Right hindlimb (tissue), 1 donor: ENCODE measurements around the gene CLK4.

Experiments used
- DNase-seq: peaks from one replicate; pipeline ENCODE4 v3.0.0-alpha.2; 2018

The CLK4 gene

DNA sequence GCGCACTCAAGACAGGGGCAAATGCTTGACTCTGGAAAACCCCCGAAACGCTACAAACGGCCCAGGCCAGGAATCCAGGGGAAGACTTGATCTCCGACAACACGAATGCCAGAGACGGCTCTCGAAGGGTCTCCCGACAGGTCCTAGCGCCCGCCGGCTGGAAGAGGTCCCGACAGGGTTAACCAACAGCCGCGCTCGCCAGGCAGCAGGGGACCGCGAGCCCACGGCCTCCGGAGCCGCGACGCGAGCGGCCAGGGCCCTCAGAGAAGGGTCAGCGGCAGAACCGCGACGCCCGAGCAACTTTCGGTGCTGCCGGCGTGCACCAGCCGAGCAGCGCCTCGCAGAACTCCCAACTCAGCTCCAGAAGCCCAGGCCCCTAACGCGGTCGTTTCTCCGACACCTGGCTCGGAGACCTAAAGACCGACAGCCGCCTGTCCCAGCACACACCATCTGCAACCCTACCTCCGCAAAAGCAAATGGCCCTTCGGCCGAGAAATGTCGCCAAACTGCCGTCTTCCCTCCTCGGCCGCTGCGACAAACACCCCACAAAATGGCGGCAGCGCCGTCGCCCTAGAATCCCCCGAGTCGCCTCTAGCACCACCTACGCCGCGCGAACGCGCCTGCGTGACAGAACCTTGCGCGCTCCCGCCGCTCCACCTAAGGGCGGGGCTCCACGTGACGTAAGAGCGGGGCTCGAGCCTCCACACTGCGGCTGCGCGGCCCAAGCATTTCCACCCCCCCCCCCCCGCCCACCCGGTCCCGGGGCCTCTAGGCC lies at the start of gene CLK4:
Gene CLK4 (minus strand): TSS at position 567 of the 775 bp plus-strand sequence. CDS start 3,634 bp downstream, outside the sequence.
- DNase-seq, result peak; percentile 97

DNA sequence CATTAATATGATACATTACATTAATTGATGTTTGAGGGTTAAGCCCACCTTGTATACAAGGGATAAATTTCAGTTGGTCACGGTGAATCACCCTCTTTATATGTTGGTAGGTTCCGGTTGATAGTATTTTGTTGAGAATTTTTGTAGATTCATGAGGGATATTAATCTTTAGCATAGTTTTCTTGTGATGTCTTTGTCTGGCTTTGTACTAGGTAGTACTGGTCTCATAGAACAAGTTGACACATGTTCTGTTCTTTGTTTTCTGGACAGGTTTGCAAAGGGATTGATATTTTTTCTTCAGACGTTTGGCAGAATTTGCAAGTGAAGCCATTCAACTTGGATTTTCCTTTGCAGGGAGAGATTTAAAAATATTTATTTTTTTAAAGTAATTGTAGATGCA lies 49.1 kb upstream of the CLK4 start:
- no peak for DNase-seq

DNA sequence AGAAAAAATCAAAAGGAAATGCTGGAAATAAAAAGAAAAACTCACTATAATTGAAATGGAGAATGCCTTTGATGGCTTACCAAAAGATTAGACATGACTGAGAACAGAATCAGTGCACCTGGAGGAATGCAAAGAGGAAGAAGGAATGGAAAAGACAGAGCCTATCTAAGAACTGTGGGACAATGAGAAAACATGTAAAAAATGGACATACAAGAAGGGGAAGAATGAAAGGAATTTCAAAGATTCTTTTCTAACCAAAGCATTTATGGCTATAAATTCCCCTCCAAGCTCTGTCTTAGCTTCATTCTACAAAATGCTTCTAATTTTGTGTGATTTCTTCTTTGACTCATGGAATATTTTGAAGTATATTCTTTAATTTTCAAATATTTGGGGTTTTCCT lies 47.5 kb upstream of the CLK4 start:
- no peak for DNase-seq

DNA sequence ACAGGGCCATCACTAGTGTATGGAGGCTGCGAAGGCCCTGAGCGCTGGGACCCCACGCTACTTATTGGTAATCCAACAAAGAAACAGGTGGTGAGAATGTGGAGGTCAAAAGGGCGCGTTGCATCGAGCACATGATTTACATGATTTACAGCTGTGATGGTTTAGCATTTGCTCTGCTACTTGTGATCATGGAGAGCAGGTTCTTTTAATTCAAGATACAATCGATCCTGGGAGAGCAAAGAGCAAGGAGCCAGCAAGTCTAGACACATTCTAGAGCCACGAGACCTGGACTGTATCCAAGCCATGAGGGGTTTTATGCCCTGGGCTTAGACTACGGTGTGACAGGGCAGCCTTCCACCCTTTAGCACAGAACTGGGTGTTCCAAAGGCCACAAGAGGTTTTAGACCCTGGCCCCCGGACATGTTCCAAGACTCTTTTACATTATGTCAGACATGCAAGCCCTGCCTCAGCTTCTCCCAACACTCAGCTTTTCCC lies 47.0 kb upstream of the CLK4 start:
- no peak for DNase-seq

DNA sequence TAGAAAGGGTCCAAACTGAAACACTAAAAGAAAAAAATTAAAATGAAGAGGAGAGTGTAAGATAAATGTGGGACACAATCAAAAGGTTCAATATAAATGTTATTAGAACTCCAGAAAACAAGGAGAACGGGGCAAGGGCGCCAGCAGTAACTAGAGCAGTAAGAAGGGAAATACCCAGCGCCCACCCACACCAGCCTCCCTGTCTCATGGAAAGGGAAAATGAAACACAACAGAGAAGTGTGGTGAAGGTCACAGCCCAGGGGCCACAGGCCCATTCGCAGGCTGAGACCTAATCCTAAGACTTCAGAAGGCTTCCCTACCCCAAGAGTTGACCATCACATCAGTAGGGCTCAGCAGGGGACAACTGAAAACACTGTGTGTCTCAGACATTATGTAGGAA lies 45.8 kb upstream of the CLK4 start:
- no peak for DNase-seq

DNA sequence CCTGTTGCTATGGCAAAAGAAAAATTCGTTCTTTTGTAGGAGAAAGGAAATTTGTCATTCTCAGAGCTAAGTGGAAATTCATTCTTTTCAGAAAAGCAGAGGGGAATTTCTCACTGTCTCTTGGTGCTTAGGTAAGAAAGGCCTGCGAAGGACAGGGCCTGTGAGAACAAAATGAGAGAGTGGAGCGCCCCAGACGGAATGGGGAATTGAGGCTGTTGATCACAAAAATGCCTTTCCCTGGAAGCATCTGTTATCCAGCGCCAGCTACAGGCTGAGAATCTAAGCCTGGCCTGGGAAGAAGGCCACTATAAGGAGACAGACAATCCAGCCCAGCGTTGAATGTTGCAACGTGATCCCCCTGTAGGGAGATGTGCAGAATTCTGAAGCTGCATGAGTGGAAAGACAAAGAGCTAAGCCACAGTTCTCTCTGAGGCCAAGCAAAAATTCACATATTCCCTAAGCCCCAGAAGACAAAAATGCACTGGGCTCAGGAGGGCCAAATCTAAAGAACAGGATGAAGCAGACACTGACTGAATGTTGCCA lies 44.8 kb upstream of the CLK4 start:
- peak; percentile 27 for DNase-seq

DNA sequence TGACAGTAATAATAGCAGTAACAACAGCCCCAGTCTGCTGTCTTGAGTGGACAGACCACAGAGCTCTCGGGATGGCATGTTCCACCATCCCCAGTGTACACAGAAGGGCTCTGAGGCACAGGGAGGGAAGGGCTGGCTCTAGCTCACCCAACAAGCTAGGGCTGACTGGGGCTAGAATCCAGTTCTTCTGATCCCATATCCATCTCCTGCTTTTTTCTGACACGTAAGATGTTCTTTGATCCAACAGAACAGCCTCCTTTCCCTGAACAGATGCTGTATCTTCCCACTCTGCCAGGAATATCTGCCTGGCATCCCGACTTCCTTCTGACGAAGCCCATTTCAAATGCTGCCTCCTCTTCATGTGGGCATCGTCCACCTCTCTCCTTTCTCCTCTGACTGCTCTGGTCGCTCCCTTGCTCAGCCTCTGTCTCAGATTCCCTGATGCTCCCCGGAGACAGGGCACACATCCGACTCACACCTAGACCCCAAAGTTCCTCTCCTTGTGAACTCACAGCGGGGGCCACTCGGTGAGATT lies 43.6 kb upstream of the CLK4 start:
- DNase-seq, result no peak

DNA sequence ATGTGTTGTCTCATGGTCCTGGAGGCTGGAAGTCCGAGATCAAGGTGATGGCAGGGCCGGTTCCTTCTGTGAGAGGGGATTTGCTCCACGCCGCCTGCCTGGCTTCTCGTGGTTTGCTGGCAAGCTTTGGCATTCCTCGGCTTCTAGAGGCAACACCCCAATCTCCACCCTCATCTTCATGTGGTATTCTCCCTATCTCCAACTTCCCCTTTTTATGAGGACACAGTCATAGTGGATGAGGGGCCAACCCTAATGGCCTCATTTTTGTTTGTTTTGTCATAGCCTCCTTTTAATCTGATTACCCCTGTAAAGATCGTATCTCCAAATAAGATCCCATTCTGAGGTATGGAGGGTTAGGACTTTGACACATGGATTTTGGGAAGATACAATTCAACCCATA lies 41.7 kb upstream of the CLK4 start:
- no peak for DNase-seq

DNA sequence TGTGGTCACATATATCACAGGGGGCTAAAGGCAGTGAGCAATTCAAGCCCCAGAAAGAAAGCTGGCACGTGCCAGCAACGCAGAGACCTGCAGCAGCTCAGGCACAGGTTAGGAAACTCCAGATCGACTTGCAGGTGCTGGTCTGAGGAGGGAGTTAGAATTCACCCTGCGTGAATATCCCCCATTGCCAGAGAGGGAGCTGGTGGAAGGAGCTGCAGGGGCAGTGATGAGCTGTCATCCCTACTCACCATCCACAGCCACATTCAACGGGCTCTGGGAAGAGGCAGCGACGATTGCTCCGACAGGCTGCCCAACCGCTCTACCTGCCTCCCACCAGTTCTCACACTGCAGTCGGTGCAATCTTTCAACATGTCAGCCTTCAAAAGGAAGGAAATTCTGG lies 40.8 kb upstream of the CLK4 start:
- DNase-seq, result no peak

DNA sequence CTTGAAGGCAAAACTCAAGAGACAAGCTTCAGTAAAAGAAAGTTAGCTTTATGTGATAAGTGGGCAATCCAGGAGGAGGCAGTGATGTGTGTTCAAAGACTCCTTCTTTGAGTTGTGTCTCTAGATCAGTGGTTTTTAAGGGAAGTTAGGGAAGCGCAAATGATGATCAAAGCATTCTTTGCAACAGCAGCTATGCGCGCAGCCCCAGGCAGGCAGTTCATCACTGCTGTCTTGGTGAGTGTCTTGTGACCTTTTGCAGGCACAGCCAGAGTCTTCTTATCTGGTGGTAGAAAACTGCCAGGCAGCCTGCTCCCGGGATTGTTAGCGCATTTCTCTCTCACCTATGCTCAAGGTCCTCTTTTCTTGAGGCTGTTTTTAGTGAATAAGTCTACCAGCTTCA lies 40.3 kb upstream of the CLK4 start:
- no peak for DNase-seq

DNA sequence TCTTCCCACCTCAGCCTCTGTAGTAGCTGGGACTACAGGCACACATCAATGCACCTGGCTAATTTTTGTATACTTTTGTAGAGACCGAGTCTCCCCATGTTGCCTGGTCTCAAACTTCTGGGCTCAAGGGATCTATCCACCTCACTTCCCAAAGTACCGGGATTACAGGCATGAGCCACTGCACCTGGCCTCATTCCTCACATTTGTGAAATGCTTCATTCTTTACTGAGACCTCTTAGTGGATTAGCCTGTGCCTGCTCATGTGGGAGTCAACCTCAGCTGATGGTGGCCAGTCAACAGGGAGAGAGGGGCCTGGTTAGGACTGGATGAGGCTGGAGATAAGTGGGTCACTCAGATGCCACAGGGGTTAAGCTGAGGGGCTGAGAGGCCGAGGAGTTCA lies 37.3 kb upstream of the CLK4 start:
- no peak for DNase-seq

DNA sequence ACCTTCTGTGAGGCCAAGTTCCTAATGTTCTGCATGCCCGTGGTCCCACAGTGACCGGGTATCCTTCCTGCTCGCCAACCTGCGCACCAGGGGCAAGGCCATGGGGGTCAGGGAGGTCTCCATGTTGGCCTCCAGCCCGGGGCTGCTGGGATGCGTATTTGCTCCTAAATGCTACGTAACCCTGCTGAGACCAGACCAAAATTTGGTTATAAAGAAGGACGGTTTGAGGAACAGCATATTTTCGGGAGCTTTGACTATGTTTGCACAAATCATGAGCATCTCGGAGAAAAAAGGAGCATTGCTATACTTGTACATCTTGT lies 35.7 kb upstream of the CLK4 start:
- DNase-seq, result no peak

DNA sequence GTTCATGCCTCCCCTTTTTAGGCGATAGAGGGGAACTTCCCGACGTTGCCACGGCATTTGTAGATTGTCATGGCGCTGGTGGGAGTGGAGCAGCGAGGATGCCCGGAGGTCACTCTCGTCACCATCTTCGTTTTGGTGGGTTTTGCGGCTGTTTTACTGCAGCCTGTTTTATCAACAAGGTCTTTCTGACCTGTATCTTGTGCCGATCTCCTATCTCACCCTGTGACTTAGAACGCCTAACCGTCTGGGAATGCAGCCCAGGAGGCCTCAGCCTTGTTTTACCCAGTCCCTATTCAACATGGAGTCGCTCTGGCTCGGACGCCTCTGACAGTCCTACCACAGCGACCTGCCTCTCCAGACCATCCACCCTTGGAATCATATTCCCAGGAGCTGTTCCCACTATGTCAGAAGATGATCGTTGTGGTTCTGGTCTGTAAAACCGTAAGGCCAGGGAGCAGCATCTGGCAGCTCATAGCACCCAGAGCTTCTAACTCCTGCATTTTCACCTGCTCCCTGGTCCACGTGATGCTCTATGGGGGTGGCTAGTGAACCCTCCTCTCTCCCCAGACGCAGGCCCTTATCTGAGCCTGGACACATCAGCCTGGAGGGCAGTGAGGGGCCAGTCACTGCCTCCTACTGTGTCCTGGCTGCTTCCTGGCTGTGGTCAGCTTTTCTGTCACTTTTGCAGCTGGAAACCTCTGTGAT lies 35.1 kb upstream of the CLK4 start:
- DNase-seq, result no peak

DNA sequence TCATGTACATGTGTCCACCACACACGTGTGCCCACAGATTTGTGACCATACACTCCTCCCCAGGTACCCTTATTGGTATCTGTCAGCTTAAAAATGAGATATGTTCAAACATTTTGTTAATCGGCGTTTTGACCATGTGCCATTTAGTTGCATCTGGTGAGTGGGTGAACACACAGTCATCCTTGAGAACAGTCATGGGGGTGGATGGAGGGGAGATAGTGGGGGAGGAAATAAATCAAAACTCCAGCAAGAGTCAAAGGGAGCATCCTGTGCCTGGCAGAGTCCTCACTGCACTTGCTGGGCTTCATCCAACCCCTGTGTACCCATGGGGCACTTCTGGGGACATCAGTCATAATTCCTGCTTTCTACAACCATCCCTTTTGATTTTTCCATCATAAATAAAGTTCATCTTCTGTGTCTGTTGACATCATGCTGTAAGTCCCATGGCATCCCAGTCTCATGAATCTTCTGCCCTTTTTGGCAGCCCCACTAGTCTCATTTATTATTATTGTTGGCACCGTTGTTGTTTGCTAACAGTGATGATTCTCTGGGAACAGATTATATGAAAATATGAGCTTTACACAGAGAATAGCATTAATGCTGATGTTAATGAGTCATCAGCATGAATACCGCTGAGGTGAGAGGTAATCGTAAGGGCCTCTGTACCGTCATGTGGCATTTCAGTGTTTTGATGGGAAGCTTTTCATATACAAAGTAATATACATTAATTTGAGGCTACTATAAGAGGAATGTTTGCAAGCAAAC lies 24.4 kb upstream of the CLK4 start:
- no peak for DNase-seq

DNA sequence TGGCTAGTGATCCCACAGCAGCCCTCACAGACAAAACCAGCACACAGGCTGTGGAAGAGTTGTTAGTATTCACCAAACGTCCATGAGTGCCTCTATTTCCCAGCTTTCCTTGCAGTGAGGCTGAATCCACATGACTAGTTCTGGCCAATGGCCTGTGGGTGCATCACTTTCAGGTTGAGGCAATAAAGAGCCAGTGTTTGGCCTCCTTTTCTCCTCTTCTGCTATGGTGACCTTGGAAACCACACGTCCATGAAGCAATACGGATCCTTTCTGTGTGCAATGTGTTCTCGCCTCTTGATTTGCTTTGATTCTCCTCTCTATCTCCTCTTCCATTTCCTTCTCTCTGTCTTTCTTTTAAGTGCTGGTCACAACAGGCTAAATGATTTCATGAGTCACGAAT lies 23.4 kb upstream of the CLK4 start:
- no peak for DNase-seq

DNA sequence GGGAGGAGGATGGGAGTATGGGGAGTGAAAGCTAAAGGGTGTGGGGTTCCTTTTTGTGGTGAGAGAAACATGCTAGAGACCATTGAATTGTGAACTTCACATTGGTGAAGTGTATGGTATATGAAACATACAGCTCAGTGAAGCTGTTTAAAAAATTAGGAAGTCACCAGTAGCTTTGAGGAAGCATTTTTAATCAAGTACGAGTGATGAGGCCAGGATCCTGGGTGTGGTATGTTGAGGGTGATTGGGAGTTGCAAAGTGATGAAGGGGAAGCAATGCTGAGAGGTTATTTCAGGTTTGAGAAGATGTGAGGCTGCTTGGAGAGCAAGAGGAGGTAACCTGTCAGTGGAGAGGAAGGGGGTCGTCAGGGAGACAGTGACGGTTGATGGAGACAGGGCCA lies 22.7 kb upstream of the CLK4 start:
- no peak for DNase-seq

DNA sequence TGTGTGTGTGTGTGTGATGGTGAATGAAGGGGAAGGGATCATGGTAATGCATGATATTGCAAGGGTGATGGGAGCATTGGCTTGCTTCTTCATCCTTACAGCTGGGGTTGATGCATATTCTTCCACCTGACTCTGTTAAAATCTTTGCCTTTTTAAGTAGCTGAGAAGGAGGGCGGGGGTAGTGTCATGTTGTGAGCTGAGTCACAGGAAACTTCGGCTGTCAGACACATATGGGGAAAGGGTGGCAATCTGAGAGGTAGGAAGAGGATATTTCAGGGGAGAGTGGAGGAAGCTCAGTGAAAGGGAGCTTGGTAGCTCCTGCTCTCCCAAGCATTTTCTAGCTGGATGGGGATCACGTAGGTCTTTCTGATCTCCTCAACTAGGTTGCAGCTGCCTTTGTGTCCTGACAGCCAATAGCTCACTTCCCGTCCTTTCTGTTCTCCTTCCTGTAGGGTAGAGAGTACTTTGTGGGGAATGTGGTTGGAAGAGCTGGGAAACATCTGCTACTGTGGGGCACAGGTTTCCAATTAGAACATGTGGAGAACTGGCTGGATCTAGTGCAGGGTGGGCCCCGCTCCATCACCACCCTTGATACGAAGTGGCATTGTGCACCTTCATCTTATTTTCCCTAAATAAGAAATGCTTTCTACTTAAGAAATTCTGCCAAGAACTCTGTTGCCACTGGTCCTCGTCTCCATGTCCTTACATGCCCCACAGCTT lies 18.1 kb upstream of the CLK4 start:
- DNase-seq, result no peak

DNA sequence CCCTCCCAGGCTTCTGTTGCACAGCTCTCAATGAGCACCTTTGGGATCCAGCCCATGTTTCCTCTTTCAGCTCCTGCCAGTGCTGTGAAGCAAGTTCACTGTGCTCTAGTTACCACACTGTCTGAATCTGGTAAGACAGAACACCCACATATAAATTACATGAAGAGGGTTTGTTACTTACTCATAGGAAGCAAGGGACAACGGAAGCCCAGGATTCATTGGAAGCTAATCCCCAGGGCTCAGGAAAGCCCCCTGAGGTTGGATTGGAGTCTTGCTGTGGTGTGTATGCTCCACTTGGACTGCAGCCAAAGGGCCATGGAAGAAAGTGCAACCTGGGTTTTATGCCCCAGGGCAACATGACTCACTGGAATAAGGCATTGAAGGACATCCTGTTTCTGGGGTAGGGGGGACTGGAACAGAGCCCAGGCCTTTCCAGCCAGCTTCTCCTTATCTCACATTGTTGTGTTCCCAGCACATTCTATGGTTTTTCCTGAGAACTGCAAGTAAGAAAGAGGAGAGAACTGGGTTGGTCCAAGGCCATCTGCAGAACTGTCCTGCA lies 15.6 kb upstream of the CLK4 start:
- no peak for DNase-seq

DNA sequence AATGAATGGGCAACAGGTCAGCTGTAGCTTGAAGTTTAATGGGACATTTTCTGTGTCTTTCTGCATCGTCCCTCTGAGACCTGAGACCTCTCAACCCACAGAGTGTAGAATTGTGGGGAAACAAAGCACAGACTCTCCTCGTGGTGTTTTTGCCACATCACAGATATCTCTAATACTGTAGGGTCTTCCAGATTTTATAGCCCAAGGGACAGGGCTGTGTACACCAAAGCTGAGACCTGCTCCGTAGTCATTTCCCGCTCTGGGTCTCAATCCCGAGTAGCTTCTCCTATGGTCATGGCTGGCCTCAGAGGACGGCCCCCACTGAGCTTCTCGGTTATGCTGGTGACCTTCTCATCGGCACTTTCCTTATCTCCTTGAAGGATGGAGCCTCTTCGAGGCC lies 14.9 kb upstream of the CLK4 start:
- DNase-seq, result no peak

DNA sequence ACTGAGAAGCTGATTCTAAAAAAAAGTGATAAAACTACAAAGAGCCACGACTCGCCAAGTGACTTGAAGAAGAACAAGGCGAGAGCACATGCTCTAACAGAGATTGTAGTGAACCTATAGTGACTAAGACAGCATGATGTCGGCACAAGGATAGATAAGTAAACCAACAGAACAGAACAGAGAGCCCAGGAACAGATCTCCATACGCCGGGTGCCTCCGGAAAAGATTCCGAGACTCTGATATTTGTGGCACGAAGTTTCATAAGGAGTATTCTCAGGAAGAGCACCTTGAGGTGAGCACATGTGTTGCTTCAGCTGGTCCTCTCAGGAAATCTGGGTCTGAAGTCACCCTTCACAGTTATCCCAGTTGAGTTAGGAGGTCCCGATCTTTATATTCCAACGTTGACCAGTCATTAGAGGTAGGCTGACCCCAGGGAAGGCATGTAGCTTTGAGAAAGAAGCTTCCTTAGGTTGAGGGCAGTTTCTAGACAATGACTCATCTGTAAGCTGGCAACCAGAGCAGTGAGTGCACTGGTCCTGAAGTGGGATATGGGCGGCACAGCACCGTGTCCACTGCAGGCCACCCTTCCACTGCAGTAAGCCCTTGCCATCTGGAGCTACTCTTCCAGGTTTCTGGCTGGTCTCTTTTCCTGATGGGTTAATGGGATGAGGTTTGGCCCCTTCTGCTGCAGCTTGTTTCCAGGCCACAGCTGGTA lies 13.6 kb upstream of the CLK4 start:
- no peak for DNase-seq

DNA sequence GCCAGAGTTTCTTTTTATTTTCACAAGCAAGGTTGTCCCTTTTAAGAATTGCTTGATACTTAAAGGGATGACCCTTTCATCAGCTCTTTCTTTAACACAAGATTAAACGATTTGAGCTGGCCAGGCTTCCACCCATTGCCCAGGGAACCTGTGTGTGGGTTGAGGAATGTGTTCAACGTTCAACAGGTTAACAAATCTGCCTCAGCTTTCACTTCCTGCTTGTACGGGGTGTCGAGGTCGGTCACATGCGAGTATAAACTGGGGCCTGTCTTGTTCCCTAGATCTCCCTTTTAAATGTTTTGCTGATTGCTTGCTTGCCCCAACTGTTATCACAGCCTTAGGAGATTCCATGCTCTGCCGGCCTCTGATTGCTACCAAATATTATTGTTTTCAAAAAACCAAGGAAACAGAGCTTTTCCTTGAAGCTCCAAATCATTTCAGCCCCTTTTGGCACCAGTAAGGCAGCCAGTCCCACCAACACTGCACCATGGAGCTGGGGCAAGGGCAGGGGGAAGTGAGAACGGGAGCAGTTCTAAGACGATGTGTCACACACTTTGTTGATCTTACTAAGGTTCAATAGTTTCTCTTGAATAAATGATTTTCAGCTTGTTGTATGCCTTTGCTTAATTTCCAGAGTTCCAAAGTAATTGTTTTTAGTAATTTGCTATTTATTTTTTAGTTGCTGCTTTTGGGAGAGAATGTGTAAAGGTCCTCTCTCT lies 10.7 kb upstream of the CLK4 start:
- DNase-seq, result no peak
